ENCODE measurements around the gene SLC45A3. TPM values are rescaled to one million over a fixed set of nuclear protein-coding genes. Genes with fewer than 3 reads are reported as not detected.

SLC45A3 gene, protein sequence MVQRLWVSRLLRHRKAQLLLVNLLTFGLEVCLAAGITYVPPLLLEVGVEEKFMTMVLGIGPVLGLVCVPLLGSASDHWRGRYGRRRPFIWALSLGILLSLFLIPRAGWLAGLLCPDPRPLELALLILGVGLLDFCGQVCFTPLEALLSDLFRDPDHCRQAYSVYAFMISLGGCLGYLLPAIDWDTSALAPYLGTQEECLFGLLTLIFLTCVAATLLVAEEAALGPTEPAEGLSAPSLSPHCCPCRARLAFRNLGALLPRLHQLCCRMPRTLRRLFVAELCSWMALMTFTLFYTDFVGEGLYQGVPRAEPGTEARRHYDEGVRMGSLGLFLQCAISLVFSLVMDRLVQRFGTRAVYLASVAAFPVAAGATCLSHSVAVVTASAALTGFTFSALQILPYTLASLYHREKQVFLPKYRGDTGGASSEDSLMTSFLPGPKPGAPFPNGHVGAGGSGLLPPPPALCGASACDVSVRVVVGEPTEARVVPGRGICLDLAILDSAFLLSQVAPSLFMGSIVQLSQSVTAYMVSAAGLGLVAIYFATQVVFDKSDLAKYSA
- total RNA-seq, result 1 to 10 TPM; 1.7 to 5.7 TPM

DNA sequence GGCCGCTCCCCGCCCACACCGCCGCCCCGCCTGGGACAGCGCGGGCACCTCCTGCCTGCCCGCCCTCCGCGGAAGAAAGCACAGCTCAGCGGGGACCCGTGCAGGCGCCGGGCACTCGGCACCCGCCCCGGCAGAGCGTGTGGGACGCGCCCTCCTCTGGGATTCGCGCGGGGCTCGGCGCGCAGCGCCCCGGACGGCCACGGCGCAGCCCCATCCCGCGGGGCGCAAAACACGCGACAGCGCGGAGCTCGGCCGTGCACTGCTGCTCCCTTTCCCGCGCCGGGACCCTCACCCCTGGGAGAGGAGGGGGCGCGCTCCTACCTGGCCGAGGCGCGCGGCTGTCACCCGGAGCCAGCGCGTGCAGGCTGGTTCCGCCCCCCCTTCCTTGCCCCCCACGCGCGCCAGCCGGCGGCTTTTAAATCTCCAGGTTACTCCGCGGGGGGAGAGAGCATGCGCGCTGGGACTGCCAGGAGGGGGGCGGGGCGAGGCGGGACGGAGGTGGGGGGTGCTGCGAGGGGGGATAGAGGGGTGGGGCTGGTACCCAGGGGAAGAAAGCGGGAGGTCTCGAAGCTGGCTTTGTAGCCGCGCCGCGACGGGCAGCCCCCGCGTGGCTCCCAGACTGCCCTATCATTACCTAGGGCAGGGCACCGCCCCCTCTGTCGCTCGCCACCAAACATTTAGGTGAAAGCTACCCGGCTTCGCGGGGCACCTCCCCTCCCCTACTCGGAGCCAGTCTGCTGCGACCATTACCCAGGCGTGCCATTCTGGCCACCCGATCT is at the start of gene SLC45A3:
SLC45A3 (minus strand) TSS at position 437 of the 779 bp plus-strand sequence. CDS start 15,853 bp downstream, outside the sequence.

DNA sequence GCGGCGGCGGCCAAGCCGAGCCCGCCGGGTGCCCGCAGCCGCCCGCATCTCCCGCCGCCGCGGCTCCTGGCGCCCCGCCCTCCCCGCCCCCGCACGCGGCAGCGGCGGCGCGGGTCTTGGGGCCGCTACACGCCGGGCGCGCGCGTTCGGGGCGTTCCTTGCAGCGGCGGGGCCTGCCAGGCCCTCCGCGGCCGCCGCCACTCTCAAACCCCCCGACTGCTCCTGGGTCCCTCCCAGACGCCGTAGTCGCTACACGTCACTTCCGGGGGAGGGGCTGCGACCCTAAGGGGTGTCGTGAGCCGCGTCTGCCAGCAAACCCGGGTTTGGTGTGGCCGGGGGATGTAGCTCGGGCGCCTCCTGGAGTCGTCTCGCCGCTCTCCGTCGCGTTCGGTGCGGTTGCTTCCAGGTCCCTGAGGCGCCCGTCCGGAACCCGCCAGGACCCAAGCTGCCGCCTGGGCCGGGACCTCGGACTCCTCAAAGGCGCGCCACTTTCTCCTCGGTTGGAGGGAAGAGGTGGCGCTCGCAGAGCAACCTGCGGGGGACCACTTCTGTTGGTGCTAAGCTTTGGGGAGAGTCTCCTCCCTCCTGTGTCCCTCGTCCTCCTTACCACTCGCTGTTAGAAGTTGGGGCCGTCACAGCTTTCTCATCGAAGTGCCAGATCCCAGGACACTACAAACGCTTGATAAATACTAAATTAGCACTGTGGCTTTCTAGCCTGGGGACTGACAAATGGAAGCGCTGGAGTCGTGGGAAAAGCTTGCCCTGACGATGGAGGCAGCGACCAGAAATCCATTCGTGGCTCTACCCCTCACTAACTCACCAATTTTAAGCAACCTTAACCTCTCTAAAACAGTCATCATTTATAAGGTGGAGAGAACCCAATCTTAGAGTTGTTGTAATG is 48.3 kb downstream of the SLC45A3 start, which contains the start of gene ELK4:
ELK4 (minus strand) TSS at position 244 of the 901 bp plus-strand sequence. CDS start 8,129 bp downstream, outside the sequence.

Small RNAs within 50 kb of the gene (small RNA-seq; reads per million reads assigned to genes)
- 0 reads per million in 2 donors for gene RF00017

Other genes starting within 250 kb of the SLC45A3 start
- under 1 TPM; under 0.01 TPM for gene BLACAT1, start 224.5 kb downstream of the SLC45A3 start, total RNA-seq
- gene CDK18, start 175.8 kb downstream of the SLC45A3 start, total RNA-seq, result 1 to 10 TPM; 4.3 to 4.8 TPM
- 10 to 100 TPM; 16.7 to 16.9 TPM for gene ELK4, start 48.5 kb downstream of the SLC45A3 start, total RNA-seq
- 100 to 1,000 TPM in 1 of 2 donors, 10 to 100 TPM in 1; 54.7 to 119 TPM for gene NUCKS1, start 69.7 kb upstream of the SLC45A3 start, total RNA-seq
- 10 to 100 TPM; 35.1 to 44.3 TPM for gene RAB29, start 95.0 kb upstream of the SLC45A3 start, total RNA-seq
- gene SLC41A1, start 132.7 kb upstream of the SLC45A3 start, total RNA-seq, result 10 to 100 TPM; 17.0 to 17.2 TPM
- not detected for gene PM20D1, start 169.6 kb upstream of the SLC45A3 start, total RNA-seq